ENCODE results near the gene MDN1.

GRCh38 chr6:89769572-89769971 is 50.0 kb downstream of the MDN1 start:
- TF ChIP-seq, protein P1, sequence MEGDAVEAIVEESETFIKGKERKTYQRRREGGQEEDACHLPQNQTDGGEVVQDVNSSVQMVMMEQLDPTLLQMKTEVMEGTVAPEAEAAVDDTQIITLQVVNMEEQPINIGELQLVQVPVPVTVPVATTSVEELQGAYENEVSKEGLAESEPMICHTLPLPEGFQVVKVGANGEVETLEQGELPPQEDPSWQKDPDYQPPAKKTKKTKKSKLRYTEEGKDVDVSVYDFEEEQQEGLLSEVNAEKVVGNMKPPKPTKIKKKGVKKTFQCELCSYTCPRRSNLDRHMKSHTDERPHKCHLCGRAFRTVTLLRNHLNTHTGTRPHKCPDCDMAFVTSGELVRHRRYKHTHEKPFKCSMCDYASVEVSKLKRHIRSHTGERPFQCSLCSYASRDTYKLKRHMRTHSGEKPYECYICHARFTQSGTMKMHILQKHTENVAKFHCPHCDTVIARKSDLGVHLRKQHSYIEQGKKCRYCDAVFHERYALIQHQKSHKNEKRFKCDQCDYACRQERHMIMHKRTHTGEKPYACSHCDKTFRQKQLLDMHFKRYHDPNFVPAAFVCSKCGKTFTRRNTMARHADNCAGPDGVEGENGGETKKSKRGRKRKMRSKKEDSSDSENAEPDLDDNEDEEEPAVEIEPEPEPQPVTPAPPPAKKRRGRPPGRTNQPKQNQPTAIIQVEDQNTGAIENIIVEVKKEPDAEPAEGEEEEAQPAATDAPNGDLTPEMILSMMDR (IDR thresholded peaks at IDR 0.05) = no peak
- TF ChIP-seq POLR2A (IDR thresholded peaks at IDR 0.05) = no peak
